K562 (cell line): Measurements from ENCODE around the gene SLC2A8. TPM values are rescaled to one million over a fixed set of nuclear protein-coding genes. Genes with fewer than 3 reads are reported as not detected.

ENCODE experiments used
- ATAC-seq: fragments of 200-7000 bp; cut with Tn5 transposase; 3 replicates; pipeline ENCODE4 v1.9.1; 2020; ENCODE audit warnings: moderate library complexity
- BruUV-seq: library from RNA; stranded (reverse); fragments of 400-500 nt; replicated peaks from 2 replicates; lab custom pipeline; 2021; lab: Mats Ljungman, UMichigan
- CTCF ChIA-PET: fragments of 300-600 bp; formaldehyde crosslinking; extraction: SDS; loops from one replicate; lab custom pipeline; 2021; ENCODE audit warnings: low intra/inter-chr PET ratio; lab: Yijun Ruan, JAX
- POLR2A ChIA-PET: fragments of 300-600, 350-650 bp; sonication (Branson Sonifier 250); formaldehyde crosslinking; extraction: SDS; loops from one replicate; lab custom pipeline; 2021; ENCODE audit warnings: antibody characterized with exemption, inconsistent platforms; lab: Yijun Ruan, JAX
- DNase-seq, 4 experiments: peaks; one replicate each; pipeline versions ENCODE4 v3.0.0 to v3.0.0-alpha.2; 2011 to 2018; ENCODE audit warnings: low spot score in 3 of 4, mixed read lengths in 3 of 4; ENCODE audit errors: extremely low read depth in 1 of 4
- FAIRE-seq: peaks from 2 replicates; lab custom pipeline; 2011; peaks lifted over from hg19 to GRCh38; lab: Jason Lieb, UNC
- H2AFZ ChIP-seq: 2 replicates; pipeline ENCODE4 v1.6.0; 2011; ENCODE audit warnings: low read depth, low read length, control low read depth, inconsistent platforms
- H3K27ac ChIP-seq: fragments of 200-600 bp; 3 replicates; pipeline ENCODE4 v1.8.0; 2011; ENCODE audit warnings: low read depth, mild to moderate bottlenecking, control low read depth, inconsistent platforms, low read length, moderate library complexity, mixed read lengths; ENCODE audit errors: extremely low read depth
- H3K27me3 ChIP-seq, 2 experiments: fragments of 300-600 bp in 1 of 2; 2 replicates in 1 of 2; 3 replicates in 1 of 2; pipeline versions ENCODE4 v1.6.0 to v1.8.0; 2011; ENCODE audit warnings: inconsistent platforms in 2 of 2, low read length in 2 of 2, mild to moderate bottlenecking in 1 of 2, mixed read lengths in 1 of 2, moderate library complexity in 1 of 2; ENCODE audit not compliant: control insufficient read depth in 2 of 2, insufficient read depth in 2 of 2
- H3K36me3 ChIP-seq: fragments of 300-600 bp; 3 replicates; pipeline ENCODE4 v1.8.0; 2011; ENCODE audit warnings: mild to moderate bottlenecking, low read length, inconsistent platforms; ENCODE audit not compliant: control insufficient read depth, insufficient read depth
- H3K4me1 ChIP-seq, 2 experiments: fragments of 200-600 bp in 1 of 2; replicated peaks in 1 of 2; 2 replicates in 1 of 2; 3 replicates in 1 of 2; pipeline versions ENCODE4 v1.5.1 to v1.8.0; 2011; ENCODE audit warnings: inconsistent platforms in 2 of 2, low read length in 2 of 2, mild to moderate bottlenecking in 1 of 2, mixed read lengths in 1 of 2, moderate library complexity in 1 of 2; ENCODE audit not compliant: control insufficient read depth in 2 of 2, insufficient read depth in 2 of 2
- H3K4me2 ChIP-seq: 2 replicates; pipeline ENCODE4 v1.6.1; 2011; ENCODE audit warnings: low read length, control low read depth, inconsistent platforms, mixed read lengths; ENCODE audit not compliant: insufficient read depth
- H3K4me3 ChIP-seq: fragments of 200-600 bp; sonication (generic), shearing (Covaris generic); 2 replicates; pipeline ENCODE4 v1.5.1; 2016; ENCODE audit warnings: control low read depth, inconsistent platforms
- H3K79me2 ChIP-seq: fragments of 200-600 bp; 3 replicates; pipeline ENCODE4 v1.8.0; 2011; ENCODE audit warnings: low read length, inconsistent platforms; ENCODE audit not compliant: control insufficient read depth, insufficient read depth
- H3K9ac ChIP-seq, 2 experiments: 2 replicates each; pipeline versions ENCODE4 v1.6.0 to v1.6.1; 2011; ENCODE audit warnings: low read depth in 2 of 2, low read length in 2 of 2, control low read depth in 1 of 2, inconsistent platforms in 1 of 2, mild to moderate bottlenecking in 1 of 2, mixed read lengths in 1 of 2; ENCODE audit not compliant: insufficient read depth in 1 of 2
- H3K9me1 ChIP-seq: one replicate; pipeline ENCODE4 v1.6.0; 2011; ENCODE audit warnings: inconsistent platforms, mild to moderate bottlenecking, low read length, moderate library complexity; ENCODE audit not compliant: control insufficient read depth, insufficient read depth
- H3K9me3 ChIP-seq: replicated peaks from 2 replicates; pipeline ENCODE4 v1.5.1; 2011; ENCODE audit warnings: low read depth, low read length, inconsistent platforms; ENCODE audit not compliant: control insufficient read depth, insufficient read depth
- H4K20me1 ChIP-seq: replicated peaks from 2 replicates; pipeline ENCODE4 v1.6.1; 2011; ENCODE audit warnings: low read length, inconsistent platforms, mixed read lengths; ENCODE audit not compliant: control insufficient read depth, insufficient read depth
- CTBP1 ChIP-seq: fragments of 450-650 bp; IDR thresholded peaks from 2 replicates; pipeline ENCODE4 v1.6.1; 2016; ENCODE audit warnings: borderline replicate concordance
- RBM25 ChIP-seq: fragments of 200-400 bp; formaldehyde crosslinking; IDR thresholded peaks from 2 replicates; pipeline ENCODE4 v1.6.1; 2018; ENCODE audit warnings: low read length, low read depth, moderate library complexity; ENCODE audit not compliant: severe bottlenecking
- TAL1 ChIP-seq: fragments of 450-650 bp; IDR thresholded peaks from 2 replicates; pipeline ENCODE4 v1.6.1; 2016; ENCODE audit warnings: mild to moderate bottlenecking
- ZNF146 ChIP-seq: IDR thresholded peaks from one replicate; pipeline ENCODE4 v1.6.1; 2018; ENCODE audit warnings: missing compliant biosample characterization; ENCODE audit not compliant: unreplicated experiment
- WGBS: fragments of 100-300 bp; shearing (Covaris generic); methylation state at CpG from one replicate; pipeline ENCODE4 v1.1.6; 2016; ENCODE audit warnings: low coverage, mixed read lengths; ENCODE audit not compliant: insufficient coverage; ENCODE audit errors: missing lambda C conversion rate; 5-methylcytosine and 5-hydroxymethylcytosine counted together
- in situ Hi-C: fragments of 300-500 bp; cut with MboI; formaldehyde crosslinking; loops from 4 replicates; pipeline ENCODE4 v1.15.0; 2018; ENCODE audit warnings: inconsistent platforms, mixed read lengths
- intact Hi-C: fragments of 100-400 bp; cut with micrococcal nuclease; formaldehyde crosslinking; loops from 2 replicates; pipeline ENCODE4 v1.14.2; 2022
- polyA plus RNA-seq, 8 experiments: library from polyadenylated mRNA; depleted of rRNA in 4 of 8; stranded (reverse) in 5 of 8; unstranded in 3 of 8; fragments of >200 nt; fragmentation: Nextera tagmentation in 2 of 8; fragmentation: Illumina TruSeq in 1 of 8; extraction: Ambion mirVana in 2 of 8; extraction: Trizol in 1 of 8; gene quantifications; 2 replicates each; pipeline versions ENCODE4 v1.2.1 to v1.2.3, GENCODE V29; 2011 to 2014; ENCODE audit warnings: inconsistent platforms in 1 of 8, missing spikeins in 1 of 8
- total RNA-seq, 7 experiments: library from RNA; depleted of rRNA in 6 of 7; stranded (reverse); fragments of >200 nt in 6 of 7; fragmentation: Illumina TruSeq in 2 of 7; extraction: Trizol in 2 of 7; gene quantifications; 2 replicates each; pipeline versions ENCODE4 v1.2.1 to v1.2.3, GENCODE V29; 2011 to 2021; ENCODE audit warnings: low replicate concordance in 1 of 7
- TF ChIP-seq, protein P1 (sequence below), 2 experiments: fragments of 450-650 bp; IDR thresholded peaks; 2 replicates each; pipeline ENCODE4 v1.6.1; 2016
- TF ChIP-seq, protein P2 (sequence below): IDR thresholded peaks from 2 replicates; pipeline ENCODE4 v1.6.1; 2011; ENCODE audit not compliant: insufficient read length; ENCODE audit errors: extremely low read depth

Gene SLC2A8
- total and polyA plus RNA-seq, 9 of the 15 experiments (the other 6 are each of a cell fraction or from before 2014, with no cell fraction given): 0.13 to 12.9 (median 5.2) TPM

DNA sequence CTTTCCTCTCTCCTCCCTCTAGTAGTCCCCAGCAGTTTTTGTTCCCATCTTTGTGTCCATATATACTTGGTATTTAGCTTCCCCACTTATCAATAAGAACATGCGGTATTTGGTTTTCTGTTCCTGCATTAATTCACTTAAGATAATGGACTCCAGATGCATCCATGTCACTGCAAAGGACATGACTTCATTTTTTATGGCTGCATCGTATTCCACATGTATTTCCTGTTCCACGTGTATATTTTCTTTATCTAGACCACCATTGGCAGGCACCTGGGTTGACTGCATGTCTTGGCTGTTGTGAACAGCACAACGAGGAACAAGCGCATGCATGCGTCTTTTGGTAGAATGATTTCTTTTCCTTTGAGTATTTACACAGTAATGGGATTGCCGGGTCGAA is 33.4 kb downstream of the SLC2A8 start:
- Histone ChIP-seq H3K9me1 (no peaks in the 10 kb centered on the region), H3K9ac (no peak overlapping the region), H2AFZ (no peak overlapping the region), H3K4me1 (peaks cover 4 to 8% of the 10 kb centered on the region in 2 experiments; a peak in 4 of 5 replicates), H3K36me3 (peaks cover 64% of the 10 kb centered on the region), H3K9me3 (no peaks in the 10 kb centered on the region), H3K4me3 (no peak overlapping the region), H4K20me1 (no peaks in the 10 kb centered on the region), H3K4me2 (no peak overlapping the region), H3K27ac (no peak overlapping the region), H3K79me2 (peaks cover 23% of the 10 kb centered on the region)
- DNase-seq: no peak
- FAIRE-seq: no peak
- POLR2A ChIA-PET: interaction anchor here (0.6 kb wide), 1 partner anchor 17 kb away, joined by 3 read pairs; no protein-coding TSS in a partner anchor
- in situ Hi-C loops (no loop called here), intact Hi-C loops (no loop called here)
- no TSS peak for BruUV-seq
- no peak for ATAC-seq
- CTCF ChIA-PET: no interaction called here
- WGBS: 90% methylated on average over 8 of the region's 8 CpGs
- TF ChIP-seq, protein P1, sequence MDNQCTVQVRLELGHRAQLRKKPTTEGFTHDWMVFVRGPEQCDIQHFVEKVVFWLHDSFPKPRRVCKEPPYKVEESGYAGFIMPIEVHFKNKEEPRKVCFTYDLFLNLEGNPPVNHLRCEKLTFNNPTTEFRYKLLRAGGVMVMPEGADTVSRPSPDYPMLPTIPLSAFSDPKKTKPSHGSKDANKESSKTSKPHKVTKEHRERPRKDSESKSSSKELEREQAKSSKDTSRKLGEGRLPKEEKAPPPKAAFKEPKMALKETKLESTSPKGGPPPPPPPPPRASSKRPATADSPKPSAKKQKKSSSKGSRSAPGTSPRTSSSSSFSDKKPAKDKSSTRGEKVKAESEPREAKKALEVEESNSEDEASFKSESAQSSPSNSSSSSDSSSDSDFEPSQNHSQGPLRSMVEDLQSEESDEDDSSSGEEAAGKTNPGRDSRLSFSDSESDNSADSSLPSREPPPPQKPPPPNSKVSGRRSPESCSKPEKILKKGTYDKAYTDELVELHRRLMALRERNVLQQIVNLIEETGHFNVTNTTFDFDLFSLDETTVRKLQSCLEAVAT (IDR thresholded peaks at IDR 0.05): no peak
- TF ChIP-seq ZNF146 (CRISPR knock-in tag) (peak; percentile 69), CTBP1 (no peak), TAL1 (no peak), RBM25 (peak; percentile 11)
- TF ChIP-seq, protein P2, sequence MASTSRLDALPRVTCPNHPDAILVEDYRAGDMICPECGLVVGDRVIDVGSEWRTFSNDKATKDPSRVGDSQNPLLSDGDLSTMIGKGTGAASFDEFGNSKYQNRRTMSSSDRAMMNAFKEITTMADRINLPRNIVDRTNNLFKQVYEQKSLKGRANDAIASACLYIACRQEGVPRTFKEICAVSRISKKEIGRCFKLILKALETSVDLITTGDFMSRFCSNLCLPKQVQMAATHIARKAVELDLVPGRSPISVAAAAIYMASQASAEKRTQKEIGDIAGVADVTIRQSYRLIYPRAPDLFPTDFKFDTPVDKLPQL: no peak
- TF ChIP-seq, all 486 proteins: peak for 2
- no peaks in the 10 kb centered on the region for H3K27me3 ChIP-seq
